GM12801 (cell line): ENCODE measurements around the gene DSCAM.

ENCODE experiments used
- CTCF ChIP-seq: IDR thresholded peaks from one replicate; pipeline ENCODE4 v1.5.1; 2011; ENCODE audit warnings: control low read depth; ENCODE audit not compliant: insufficient read length; ENCODE audit errors: extremely low read depth

The DSCAM gene

DNA sequence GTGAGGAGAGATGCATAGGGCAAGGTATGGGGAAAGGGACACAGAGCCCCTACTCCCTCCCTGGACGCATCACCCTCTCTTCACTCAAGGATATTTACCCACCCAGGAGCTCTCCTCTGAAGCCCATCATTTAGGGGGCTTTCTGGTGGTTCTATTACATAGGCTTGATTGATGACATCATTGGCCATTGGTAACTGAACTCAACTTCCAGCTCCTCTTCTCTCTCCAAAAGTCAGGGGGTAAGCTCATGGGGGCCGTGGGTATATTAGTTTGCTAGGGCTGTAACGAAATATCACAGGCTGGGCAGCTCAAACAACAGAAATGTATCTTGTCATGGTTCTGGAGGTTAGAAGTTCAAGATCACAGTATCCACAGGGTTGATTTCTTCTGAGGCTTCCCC is 110.8 kb downstream of the DSCAM start:
- no peak for TF ChIP-seq CTCF

- no peak for TF ChIP-seq CTCF
Observed at GRCh38 chr21:40733024-40733397, 113.9 kb downstream of the DSCAM start.

- no peak for TF ChIP-seq CTCF
Observed at GRCh38 chr21:40732253-40733023, 114.5 kb downstream of the DSCAM start.

DNA sequence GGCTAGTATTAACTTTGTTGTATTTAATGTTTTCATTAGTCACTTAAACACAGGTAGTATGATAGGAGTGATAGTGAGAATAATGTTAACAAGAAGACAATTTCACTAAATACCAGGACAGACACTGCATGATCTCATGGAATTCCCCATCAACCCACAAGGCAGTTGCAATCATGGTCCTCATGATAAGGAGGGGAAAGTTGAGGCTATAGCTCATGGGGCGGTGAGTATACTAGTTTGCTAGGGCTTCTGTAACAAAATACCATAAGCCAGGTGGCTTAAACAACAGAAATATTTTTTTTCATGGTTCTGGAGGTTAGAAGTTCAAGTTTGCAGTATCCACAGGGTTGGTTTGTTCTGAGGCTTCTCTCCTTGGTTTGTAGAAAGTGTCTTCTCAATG is 115.8 kb downstream of the DSCAM start:
- TF ChIP-seq CTCF = no peak

DNA sequence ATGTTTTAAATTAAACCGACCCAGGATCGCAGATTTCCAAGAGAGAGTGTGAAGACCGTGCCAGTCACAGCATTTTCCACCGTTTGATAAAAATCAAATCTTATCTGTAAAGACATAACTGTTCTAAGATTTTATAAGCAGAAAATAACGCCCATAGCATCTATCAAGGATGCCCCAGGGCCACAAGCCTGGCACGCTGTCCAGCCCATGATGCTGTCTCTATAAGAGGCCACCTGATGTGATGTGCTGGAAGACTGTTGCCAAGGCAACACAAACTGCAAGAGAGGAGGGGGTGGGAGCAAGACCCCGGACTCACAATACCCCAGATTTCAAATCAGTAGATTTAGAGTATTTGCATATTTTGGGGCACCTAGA is 116.5 kb downstream of the DSCAM start:
- TF ChIP-seq CTCF = no peak

DNA sequence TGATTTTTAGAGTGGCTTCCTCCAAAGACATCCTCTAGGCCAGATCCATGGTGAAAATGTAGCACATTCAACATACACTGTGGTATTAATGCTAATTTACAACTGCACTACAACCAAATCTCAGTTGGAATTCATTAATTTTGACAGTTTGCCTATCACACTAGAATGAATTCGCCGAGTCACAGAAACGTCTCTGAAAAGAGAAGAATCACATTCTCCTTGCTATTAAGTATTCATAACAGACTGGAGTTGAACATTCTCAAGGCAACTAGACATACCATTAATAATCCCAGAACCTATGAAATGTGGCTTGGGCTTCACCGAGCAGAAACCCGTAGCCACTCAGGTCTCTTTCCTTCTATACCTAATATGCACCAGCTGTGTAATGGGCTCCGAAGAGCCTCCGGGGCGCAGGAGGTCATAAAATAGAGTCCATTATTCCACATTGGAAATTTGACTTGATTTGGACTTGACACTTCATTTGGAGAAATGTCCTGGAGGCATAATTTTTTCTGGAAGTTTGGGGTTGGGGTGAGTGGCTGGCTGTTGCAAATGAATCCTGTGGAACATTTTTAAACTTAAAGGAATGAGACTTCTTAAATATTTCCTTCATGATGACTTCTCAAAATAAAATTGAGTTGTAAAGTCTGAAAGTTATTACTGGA is 117.1 kb downstream of the DSCAM start:
- no peak for TF ChIP-seq CTCF

DNA sequence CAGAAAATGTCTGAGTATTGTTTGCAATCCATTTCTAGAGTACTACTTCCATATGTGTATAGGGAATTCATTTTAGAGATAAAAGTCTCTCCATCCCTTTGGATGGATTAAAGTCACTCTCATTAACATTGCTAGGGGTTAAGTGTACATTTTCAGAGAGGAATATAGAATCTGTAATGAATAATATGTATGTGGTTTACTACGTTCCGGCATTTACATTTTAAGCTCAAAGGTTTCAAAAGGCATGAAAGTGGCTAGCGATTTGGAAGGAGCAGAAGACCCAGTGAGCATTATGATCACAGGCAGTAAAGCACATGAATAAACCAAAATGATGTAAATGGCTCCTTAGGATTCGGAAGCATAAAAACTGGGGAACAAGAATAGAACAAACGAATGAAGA is 123.0 kb downstream of the DSCAM start:
- no peak for TF ChIP-seq CTCF
